ENCODE measurements around the gene XPNPEP1.

Gene XPNPEP1

DNA sequence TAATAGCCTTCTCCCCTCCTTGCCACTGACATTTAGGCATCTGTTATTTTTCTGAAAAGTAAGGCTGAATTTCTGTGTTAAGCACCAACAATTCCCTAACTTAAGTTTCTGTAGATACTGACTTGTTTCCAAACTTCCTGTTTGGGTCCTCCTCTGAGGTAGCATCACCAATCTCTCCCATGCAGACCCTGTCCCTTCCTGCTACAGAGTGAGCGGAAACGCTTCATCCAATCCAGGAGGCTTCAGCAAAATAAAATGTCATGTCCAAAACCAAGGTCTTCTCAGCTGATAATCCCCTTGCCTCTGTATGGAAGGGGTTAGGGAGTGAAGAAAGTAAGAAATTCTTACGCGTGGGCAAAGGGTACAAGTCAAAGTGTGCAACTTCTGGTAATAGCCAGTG lies 29.9 kb downstream of the XPNPEP1 start:
- DNase-seq (ENCODE audit: low read depth in 2 of 2) = no peak

DNA sequence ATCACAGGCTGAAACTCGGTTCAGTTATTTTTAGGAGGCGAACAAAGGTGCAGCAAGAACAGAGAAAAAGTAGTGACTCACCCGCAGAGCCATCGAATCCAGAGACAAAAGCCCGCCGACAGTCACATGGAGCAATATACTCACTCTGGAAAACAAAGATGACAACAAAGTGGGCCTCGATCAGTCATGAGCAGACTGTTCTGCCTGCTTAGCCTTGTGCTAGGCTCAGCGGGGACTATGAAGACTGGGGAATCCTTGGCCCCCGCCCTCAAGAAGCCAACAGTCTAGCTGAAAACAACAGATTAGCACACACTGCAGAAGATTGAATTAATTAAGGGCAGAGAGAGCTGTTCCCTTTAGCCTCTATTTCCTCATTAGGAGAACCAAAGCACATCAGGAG lies 30.4 kb downstream of the XPNPEP1 start:
- DNase-seq (ENCODE audit: low read depth in 2 of 2) = no peak

DNA sequence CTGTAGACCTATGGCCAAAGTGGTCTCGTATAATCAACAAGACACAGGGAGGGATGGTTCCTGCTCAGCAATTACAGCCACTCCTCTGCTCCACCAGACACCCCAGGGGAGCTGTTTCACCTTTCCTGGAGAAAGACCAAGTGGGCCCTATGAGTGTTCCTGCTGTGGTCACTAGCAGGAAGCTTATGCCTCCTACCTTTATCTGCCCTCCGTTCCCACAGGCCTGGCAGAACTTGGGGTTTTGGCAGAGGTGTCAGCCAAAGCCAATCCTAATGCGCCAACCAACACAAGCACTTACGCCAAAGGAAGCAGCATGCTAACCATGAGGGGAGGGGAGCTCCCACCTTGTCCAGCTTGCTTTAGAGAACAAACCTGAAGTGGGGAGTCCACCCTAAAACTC lies 31.2 kb downstream of the XPNPEP1 start:
- no peak for DNase-seq (ENCODE audit: low read depth in 2 of 2)

DNA sequence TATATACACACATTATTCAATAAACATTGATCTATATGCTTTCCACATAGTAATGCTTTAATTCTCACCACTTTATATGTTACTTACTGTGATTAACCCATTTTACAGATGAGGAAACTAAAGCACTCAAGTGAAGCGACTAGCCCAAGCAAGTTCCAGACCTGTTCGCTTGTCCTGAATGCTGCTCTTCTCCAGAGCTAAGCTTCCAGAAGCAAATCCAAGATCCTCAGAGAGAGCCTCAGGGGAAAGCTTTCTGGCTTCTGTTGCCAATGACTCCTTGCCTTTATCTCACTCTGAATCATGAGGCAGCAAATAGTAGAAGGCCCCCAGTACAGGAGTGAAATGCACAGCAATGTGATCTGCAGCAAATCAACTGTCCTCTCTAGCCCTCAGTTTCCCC lies 32.2 kb downstream of the XPNPEP1 start:
- no peak for DNase-seq (ENCODE audit: low read depth in 2 of 2)

DNA sequence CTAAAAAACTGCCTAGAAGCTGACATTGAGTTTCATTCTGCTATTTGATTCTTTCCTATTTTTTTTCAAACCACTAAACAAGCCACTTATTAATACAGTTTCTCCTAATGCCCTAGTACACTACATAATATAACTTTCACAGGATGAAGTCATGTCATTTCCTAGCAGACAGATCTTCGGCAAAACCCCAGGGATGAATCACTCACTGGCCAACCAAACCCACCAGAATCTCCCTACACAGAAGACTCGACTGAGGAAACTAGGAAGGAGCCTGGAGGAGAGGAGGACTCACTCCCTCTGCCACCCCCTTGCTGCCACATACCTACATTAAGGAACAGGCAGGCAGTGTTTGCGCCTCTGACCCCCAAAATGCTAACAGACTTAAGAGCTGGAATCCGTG lies 33.4 kb downstream of the XPNPEP1 start:
- no peak for DNase-seq (ENCODE audit: low read depth in 2 of 2)

DNA sequence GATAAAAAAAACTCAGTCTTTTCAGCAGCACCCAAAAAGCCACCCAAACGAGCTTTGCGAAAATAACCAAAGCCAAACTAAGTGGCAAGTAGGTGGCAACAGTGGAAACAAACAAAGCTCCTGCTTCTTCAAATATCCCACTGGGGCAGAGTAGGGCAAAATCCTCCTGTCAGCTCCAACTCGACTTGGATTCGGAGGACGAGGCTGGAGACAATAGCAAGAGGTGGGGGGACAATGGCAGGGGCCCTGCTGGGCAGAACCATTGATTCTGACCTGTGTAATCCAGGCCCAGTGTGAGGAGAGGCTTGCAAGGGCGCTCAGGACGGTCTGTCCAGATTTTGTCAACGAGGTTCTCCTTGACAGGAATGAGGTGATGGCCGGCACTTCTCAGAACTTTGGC lies 35.5 kb downstream of the XPNPEP1 start:
- DNase-seq (ENCODE audit: low read depth in 2 of 2) = no peak

DNA sequence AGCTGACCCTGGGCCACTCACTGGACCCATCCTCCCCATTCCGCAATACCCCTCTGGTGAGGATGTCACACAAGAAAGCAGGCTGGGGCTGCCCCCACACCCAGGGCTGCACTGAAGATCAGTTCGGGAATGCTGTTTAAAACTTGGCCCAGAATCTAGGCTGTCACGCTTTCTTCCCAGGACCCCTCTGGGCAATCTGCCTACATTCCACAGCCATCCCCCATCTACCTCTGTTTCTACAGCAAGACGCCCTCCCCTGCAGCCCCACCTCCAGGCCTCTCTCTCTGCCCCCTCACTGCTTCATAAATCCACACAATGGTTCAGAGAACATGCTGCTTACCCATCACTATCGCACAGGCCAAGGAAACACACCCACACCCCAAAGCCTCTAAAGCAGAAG lies 36.1 kb downstream of the XPNPEP1 start:
- DNase-seq (ENCODE audit: low read depth in 2 of 2) = no peak

DNA sequence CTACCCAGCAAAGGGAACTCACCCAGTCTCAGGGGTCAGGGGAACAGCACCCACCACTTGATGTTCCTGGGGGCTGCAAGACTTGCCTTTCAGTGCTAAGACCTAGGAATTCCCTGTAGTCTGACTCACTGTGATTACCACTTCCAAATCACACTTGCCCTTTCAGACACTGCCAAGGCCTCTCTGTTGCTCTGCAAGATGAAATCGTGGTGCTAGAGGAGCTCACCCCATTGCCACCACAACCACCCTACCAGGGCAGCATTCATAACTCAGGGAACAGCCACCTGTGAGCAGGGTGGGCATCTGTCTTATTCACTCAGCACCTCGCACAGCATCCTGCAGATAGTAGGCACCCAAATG lies 36.5 kb downstream of the XPNPEP1 start:
- no peak for DNase-seq (ENCODE audit: low read depth in 2 of 2)

DNA sequence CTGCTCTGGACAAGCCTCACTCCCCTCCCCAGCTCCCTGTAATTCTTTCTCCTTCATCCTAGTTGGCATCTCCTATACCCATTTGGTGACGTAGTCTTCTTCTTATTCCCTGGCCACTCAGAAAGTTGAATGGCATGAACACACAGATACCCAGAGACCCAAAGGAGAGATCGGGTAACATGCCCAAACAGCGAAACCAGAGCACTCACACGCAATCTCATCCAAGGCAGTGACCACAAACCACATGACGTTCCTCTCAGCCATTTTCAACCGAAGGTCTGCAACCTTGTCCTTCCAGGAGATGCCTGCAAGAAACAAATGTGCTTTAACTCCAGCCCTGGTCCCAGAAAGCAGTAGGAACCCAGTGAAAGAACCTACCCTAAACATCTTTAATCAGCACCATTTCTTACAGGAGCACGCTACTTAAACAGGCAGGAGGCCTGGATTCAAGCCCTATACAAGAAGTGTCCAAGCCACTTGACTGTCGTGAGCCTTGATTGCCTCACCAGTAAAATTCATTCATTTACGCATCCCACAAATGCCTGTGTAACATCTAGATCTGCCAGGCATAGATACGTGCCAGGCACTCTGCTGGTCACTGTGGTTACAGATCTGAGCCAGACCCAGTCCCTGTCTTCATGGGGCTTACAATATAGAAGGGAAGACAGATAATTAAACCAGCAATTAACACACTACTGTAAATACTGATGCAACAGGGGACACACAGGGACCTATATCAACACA lies 37.1 kb downstream of the XPNPEP1 start:
- DNase-seq (ENCODE audit: low read depth in 2 of 2) = no peak

DNA sequence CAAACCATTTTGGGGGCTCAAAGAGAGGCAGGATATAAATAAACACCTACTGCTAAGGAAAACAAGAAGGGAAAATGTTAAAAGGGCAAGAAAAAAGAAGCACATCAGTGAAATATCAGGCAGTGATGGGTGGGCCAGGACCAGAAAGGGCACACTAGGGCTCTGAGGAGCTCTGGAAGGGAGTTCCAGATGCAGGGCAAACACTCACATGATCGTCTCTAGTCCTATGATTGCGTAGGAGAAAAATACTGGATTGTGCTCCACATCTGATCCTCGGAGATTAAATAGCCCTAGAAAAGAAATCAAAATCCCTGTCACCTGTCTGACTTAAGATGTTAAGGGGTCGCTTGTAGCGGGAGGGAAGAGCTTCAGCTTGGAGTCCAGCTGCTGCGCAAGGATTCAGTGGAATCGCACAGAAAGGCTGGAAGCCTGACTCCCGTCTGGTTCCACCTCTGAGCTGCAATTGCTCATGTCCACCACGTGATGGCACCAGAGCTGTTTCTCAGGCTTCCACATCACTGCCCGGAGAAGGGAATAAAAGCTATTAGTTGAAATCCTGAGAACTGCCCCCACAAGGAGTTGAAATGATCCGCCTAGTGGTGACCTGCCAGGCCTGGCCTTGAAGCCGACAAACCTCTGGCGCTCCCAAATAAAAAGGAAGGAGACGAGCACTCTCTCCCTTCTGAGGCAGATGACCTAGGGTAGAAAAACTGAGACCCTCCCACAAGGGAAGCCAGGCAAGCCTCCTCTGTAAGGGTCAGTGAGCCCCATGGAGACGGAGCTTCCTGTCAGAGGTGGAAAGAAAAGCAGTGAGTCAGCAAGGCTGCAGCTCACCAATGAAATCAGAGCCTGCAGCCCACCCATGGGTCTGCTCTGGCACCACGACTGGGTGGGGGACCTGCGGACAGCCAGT lies 39.2 kb downstream of the XPNPEP1 start:
- DNase-seq (ENCODE audit: low read depth in 2 of 2) = peak in 1 of 2 donors; percentile 17

DNA sequence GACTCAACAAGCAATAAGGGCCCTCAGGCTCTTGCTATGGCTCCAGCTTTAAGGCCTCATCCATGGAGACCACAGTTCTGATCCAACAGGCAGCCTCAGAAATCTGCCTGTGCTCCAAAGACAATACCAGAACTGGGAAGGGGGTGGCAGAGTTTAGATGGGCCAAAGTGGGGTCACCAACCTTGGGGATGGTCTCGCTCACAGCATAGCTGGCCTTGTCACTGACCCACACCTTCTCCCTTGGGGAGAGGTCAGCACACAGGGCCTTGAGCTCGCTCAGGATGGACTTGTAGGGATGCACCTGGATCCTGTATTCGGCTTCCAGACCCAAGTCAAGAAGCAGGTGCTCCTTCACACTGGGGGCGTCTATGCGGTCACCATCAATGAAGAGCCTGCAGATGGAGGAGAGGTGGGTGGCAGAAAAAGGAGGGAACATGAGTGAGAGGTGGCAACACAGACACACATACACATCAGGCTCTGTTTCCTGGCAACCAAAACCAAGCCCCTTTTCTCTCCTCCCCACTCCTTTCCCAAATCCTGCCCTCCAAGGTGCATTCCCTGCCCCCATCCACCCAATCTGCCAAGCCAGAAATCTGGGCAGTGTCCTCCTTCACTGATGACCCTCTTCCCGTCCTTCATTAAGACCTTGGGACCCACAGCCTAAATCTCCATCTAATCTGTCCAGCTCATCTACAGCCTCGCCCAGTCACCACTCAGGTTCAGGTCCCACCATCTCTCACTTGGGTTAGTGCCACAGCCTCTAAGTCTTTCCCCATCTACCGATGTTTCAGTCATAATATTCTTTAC lies 40.9 kb downstream of the XPNPEP1 start:
- DNase-seq (ENCODE audit: low read depth in 2 of 2) = no peak

DNA sequence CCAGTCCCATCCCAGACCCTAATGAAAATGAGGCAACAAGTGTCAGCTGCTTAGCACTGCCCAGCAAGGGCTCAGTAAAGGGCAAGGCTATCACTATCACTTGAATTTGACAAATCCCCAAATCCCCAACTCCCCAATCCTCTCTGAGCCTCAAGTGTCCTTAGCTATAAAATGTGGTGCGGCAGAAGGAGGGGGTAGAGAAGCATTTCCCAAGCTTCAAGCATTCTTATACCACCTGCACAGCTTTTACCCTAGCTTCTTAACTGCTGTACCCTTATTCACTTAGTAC lies 41.6 kb downstream of the XPNPEP1 start:
- DNase-seq (ENCODE audit: low read depth in 2 of 2) = no peak

DNA sequence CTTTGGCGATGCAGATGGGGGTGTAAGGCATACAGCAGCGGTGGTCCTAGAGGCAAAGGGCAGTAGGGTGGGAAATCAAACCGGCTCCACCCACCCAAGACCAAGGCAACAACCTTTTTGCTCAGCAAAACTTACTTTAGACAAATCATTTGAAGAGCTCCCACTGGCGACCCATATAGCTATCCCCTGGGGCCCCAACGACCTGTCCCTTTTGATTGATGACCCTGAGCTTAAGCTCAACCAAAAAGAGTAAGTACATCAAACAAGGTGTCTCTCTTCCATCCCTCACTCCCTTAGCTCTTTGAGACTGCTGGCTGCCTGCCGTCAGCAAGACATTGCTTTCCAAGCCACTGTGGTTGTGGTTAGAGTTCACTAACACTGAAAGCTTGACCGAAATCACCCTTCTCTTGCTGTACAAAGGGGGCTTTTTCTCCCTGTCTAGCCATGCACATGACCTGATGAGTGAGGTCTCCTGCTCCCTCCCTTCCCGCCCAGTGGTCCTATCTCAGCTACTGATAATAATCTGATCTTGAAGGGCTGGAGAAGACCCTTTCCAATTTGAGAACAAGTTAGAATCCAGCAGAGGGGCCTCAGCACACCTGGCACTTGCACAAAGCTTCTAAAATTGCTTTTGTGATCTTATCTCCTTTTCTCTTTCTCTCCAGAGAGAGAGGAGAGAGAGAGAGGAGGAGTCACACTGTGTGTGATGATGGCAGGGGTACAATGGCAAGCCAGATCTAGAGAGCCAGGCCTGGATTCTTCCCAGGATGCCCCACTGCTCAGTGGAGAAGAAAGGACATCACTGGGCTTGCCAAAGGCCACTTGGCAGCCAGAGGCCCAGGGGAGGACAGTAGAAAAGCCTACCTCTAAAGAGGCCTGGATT lies 42.2 kb downstream of the XPNPEP1 start:
- no peak for DNase-seq (ENCODE audit: low read depth in 2 of 2)

DNA sequence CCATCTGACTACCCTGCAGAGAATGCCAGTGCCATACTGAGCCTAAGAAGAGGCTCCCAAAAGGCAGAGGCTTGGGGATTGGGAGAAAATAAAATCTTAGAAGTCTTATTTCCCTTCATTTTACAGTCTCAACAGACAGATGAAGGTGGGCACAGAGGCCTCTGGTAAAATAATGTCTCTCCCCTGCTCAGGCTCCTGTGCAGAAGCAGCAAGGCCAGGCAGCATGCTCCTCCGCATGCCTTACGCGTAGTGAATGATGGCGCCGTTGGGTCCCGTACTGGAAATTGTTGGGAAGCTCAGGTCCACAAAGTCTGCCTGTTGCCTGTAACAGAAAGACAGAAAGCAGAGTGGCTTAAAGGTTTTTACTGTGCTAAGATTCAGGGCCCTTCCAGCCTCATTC lies 45.8 kb downstream of the XPNPEP1 start:
- DNase-seq (ENCODE audit: low read depth in 2 of 2) = no peak

DNA sequence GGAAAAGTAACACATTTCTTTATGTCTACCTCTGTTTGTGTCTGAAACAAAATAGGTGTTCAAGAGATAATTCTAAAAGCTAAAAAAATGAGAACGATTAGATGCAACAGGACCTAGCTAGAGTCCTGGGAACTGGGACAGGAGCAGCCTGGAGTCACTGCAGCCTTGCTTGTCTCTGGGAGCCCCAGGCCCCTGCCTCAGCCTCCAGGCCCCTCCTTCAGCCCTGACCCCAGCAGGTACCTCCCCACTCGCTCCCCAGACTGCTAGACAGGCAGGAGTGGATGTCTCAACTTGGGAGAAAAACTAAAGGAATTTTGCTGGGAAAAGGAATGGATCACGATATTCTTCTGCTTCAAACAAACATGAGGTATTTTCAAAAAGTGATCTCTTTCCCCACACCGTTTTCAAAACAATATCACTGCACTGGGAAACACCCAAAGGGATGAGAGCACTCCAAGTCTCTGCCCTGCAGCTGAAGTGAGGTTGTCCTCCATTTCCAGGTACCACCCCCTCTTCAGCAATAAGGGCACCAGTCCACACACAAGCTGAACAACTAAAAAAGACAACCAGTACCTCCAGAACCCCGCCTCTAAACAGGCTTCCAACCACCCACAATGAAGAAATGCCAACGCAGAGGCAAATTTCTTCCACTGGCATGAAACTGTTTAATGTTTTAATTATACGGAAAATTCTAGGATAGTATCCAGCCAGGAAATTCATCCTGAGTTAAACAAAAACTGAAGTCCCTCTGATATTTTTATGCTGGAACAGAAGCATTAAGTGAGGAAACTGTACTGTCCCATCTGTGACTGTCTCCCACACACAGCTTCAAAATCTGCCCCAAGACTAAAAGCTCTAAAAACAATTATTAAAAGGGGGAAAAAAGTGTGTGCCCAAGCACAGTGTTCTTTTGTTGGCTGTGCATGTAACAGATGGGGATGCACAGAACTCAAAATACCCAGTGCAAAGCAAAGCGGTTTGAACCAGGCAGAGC lies 47.2 kb downstream of the XPNPEP1 start:
- DNase-seq (ENCODE audit: low read depth in 2 of 2) = no peak

DNA sequence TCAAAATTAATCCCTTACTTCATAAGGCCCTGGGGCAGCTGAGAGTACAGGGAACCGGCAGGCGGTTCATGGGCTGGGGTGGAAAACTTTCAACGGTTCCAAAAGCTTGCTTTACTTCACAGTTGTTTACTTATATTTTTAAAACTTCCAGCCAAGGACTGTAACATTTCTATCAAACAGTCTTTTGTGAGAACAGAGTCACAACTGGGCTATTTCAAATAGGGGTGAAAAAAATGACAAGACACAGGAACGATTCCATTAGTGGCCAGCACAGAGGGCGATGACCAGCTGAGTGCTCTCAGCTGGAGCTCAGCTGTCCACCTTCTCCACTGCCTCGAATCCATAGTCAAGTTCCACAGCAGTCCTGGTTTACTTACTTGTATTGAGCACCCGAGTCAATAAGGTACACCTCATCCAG lies 48.2 kb downstream of the XPNPEP1 start:
- DNase-seq (ENCODE audit: low read depth in 2 of 2) = no peak

DNA sequence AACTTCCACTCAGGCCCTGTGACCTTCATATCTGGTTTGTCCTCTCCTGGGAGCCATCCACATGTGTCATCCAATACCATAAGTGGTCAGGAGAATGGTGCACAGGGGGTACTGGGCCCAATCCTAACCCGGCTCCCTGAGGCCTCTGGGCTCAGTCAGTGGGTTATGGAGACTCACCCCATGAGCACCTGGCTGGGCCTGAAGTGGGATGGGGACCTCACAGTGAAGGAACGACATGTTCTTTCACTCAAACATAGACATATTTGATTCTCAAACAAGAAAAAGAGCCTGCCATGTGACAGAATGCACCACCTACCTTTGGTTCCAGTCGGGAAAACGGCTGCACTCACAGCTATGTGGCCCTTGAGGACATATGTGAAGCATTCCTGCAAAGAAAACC lies 51.8 kb downstream of the XPNPEP1 start:
- no peak for DNase-seq (ENCODE audit: low read depth in 2 of 2)

DNA sequence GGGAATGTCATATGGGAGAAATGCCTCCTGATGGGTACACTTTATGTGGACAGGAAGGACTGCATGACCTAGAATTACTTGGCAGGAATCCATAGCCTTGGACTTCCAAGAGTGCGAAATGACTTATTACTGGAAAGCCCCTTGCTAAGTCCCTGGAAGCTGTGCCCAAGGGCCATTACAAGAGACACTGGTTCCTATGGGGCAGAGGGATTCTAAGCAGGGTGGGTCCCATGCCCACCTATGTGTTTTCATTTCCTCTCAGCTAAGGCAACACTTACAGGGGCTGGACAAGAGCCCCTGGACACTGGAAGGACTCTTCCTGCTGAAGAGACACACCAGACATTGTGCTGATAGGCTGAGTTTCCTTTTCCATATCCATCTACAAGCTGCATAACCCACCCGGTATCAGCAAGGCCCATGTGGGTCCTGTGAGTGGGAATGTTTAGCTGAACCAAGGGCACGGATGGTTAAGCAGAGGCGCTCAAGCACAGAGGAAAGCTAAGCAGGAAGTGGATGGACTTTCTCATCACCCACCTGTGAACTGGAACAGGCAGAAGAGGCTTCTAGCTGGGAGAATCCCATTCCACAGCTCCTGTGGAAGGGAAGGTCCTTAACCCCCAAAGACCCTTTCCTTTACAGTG lies 56.2 kb downstream of the XPNPEP1 start:
- no peak for DNase-seq (ENCODE audit: low read depth in 2 of 2)

DNA sequence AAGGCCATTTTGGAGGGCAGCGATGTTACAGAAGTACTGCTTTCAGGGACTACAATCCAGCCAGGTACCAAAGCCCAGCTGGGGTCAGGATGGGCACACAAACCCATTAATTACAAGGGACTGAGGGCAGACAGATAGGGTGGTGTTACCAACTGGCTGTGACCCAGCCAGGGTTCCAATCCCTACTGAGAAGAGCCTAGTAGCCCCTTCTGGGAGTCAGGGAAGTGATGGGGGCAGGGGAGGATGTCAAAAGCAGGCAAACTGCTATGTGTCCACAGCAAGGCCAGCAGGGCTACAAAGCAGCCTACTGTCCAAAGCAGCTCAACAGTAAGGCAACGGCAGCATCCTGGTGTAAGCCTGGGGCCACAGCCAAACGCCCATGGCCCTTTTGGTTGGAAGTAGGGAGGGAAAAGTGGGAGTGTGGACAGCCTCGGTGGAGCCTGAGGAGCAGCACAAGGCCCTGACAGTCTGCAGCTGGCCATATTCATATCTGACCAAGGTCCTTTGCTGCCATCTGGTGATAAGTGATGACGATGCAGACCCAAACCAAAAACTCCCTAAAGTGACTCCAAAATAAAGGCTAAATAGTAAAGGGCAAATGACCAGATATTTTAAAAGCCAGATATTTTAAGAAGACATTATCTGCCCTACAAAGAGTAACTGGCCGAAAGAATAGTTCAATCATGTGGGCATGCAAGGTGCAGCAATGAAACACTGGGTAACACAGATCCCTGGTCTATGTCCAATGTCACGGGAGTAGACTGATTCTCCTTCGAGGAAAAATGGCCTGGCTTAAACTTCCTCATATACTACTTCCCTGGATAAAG lies 56.9 kb downstream of the XPNPEP1 start:
- DNase-seq (ENCODE audit: low read depth in 2 of 2) = no peak

Measured in stimulated activated CD8-positive, alpha-beta memory T cell treated with anti-CD3 and anti-CD28 coated beads, Interleukin-15, amount 100 ng/mL, for 48 hours (primary cell).